PFSK-1 (cell line): Measurements from ENCODE around the gene RASSF7.

Source experiments
- POLR2AphosphoS5 ChIP-seq: IDR thresholded peaks from 2 replicates; pipeline ENCODE4 v1.6.1; 2012; ENCODE audit warnings: low read depth, mild to moderate bottlenecking, control low read depth, low read length, moderate library complexity
- TAF1 ChIP-seq: IDR thresholded peaks from 2 replicates; pipeline ENCODE4 v1.6.1; 2012; ENCODE audit warnings: low read length, control low read depth, borderline replicate concordance; ENCODE audit not compliant: insufficient read depth

GRCh38 chr11:584287-584686 lies 23.5 kb downstream of the RASSF7 start:
- TF ChIP-seq POLR2AphosphoS5 (no peak), TAF1 (no peak)
